ENCODE measurements around the gene ABHD18.
"Not testable (repeated sequence)": the region's sequence is repeated elsewhere in the genome, so short reads cannot be mapped to it uniquely, and the experiment has no call there.

The ABHD18 gene

DNA sequence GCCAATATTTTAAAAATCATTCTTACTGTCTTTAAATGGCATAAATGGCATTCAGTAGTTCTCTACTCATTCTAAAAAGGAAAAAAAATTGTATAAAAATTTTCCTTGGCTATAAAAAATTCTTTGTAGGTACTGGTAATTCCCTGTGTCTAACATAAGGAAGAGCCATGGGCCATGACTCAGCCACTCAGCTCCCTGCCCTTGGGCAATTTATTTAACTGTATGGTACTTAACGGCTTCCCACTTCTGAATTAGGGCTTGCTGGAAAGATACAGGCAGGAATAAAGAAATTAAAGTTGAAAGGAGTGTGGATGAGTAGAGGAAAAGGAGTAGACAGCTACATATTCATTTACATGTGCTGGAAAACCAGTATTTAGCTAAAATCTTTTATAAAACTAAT is 30.6 kb downstream of the ABHD18 start:
- DNase-seq: peak; percentile 15

DNA sequence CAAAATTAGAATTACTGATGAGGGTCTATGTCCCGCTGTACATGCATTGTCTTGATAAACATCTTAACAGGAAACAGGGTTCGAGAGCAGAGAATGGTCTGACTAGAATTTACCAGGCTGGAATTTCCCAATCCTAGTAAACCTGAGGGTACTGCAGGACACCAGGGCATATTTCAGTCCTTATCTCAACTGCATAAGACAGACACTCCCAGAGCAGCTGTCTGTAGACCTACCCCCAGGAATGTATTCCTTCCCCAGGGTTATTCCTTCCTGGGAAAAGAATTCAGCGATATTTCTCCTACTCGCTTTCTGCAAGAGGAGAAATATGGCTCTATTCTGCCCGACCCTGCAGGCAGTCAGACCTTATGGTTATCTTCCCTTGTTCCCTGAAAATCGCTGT is 31.3 kb downstream of the ABHD18 start:
- not testable (repeated sequence) for DNase-seq

DNA sequence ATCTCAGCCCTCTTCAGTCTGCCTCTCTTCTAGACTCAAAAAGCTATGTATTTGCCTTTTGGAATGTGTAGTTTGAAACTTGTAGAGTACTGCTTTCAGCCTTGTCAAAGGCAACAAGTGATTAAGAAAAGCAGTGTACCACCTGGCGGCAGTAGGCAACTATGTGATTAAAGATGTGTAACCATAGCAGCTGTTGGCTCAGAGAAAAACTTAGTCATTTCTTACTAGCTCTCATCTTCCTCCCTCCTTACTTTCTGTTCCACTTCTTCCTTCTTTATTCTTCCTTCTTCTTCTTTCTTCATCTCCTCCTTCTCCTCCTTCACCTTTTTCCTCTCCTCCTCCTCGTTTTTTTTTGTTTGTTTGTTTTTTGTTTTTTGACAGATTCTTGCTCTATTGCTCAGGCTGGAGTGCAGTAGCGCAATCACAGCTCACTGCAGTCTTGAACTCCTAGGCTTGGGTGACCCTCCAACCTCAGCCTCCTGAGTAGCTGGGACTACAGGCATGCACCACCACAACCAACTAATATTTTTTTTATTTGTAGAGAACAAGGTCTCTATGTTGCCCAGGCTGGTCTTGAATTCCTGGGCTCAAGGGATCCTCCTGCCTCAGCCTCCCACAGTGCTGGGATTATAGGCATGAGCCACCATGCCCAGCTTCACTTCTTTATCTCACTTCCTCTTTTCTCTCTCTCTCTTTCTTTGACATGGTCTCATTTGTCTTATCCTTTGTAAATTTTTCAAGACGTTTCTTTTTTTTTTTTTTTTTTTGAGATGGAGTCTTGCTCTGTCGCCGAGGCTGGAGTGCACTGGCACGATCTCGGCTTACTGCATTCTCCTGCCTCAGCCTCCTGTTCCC is 32.6 kb downstream of the ABHD18 start:
- DNase-seq: peak; percentile 66

DNA sequence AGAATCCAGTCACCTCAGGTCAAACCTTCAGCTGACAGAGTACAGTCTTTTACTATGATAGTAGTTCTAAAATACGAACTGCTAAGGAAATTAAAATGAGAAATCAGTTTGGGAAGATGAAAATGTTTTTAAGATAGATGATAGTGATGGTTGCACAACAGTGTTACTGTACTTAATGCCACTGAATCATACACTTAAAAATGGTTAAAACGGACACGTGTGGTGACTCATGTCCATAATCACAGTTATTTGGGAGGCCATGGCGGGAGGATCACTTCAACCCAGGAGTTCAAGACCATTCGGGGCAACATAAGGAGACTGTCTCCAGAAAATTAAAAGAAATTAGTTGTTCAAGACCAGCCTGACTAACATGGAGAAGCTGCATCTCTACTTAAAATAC is 41.4 kb downstream of the ABHD18 start:
- no peak for DNase-seq

DNA sequence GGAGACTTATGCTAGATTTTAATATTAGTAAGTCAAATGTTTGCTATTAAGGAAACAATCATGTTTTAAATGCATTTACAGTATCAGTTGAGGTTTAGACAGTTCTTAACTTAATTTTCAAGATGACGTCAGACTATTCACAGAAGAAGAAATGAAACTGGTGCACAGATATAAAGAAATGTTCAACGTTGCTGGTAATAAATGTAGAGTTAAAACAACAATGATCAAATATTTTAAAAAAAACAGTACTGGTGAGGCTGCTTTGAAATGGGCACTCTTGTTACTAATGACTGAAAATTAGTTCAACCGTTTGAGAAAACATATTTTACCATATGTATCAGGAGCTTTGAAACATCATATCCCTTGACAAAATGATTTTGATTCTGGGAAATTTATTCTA is 44.2 kb downstream of the ABHD18 start:
- DNase-seq: peak; percentile 43

DNA sequence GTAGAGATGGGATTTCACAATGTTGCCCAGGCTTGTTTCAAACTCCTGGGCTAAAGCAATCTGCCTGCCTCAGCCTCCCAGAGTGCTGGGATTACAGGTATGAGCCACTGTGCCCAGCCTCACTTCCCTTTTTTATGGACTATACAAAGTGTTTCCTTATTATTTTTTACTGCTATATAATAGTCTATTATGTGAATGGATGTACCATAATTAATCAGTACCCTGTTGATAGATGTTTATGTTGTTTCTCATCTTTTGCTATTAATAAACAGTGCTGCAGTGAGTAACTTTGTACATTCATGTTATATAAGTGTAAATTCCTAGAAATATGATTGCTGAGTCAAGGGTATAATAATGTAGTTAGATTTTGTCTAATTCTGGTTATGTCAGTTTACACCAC is 60.1 kb downstream of the ABHD18 start:
- DNase-seq: no peak

DNA sequence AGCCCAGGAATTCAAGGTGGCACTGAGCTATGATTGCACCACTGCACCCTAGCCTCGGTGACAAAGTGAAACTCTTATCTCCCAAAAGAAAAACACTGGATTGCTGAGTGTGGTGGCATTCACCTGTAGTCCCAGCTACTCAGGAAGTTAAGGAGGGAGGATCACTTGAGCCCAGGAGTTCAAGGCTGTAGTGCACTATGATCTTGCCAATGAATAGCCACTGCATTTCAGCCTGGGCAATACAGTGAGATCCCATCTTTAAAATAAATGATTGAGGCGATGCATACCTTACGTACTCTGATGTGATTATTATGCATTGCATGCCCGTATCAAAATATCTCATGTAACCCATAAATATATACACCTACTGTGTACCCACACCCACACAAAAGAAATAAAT is 64.7 kb downstream of the ABHD18 start:
- DNase-seq: no peak

DNA sequence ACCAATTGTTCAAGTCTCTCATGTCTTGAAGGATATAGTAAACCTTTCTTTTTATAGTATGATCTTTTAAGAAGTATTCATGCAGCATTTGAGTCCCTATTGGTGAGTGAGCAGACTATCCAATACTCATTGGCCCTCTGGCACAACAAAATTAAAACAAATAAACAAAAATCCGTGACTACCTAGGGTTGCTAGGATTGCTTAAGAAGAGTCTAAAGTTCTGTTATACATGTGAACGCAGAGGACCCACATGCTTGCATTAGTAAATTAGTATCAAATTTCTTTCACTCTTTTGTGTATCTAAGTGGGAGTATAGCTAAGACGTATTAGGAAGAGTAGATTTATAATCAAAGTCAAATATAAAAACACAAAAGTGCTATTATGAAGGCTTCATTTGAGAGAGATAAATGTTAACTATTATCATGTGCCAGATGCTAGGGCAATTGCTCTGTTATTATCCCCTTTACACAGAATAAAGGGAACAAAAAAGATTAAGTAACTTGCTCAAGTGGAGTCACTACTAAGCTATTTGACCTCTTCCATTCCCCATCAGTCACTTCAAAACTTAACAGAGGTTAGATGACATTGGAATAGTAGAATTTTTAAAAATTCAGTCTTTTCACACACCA is 66.7 kb downstream of the ABHD18 start:
- no peak for DNase-seq

DNA sequence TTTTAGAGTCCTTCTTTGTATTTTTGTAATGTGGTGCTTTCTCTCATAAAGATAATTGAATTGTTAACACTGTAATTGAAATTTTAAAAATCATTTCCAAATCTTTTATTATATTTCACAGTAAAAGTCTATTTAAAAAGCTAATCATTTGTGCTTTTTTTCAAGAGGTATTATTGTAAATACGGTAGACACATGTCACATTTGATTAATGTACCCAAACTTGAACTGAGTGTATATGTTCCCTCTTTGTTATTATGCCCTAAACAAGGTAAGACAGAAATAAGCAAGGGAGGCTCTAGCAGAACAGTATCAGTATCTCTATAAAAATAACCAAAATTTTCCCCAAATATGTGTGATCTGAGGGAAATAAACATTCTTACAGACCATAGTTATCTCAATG is 74.4 kb downstream of the ABHD18 start:
- DNase-seq: no peak

DNA sequence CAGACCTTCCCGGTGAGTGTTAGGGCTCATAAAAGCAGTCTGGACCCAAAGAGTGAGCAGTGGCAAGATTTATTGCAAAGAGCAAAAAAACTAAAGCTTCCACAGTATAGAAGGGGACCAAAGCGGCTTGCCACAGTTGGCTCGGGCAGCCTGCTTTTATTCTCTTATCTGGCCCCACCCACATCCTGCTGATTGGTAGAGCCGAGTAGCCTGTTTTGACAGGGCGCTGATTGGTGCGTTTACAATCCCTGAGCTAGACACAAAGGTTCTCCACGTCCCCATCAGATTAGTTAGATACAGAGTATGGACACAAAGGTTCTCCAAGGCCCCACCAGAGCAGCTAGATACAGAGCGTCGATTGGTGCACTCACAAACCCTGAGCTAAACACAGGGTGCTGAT is 81.8 kb downstream of the ABHD18 start:
- not testable (repeated sequence) for DNase-seq

DNA sequence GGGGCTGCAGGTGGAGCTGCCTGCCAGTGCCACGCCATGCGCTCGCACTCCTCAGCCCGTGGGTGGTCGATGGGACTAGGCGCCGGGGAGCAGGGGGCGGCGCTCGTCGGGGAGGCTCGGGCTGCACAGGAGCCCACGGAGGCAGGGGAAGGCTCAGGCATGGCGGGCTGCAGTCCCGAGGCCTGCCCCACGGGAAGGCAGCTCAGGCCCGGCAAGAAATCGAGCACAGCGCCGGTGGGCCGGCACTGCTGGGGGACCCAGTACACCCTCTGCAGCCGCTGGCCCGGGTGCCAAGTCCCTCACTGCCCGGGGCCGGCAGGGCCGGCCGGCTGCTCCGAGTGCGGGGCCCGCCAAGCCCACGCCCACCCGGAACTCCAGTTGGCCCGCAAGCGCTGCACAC is 82.3 kb downstream of the ABHD18 start:
- DNase-seq: not testable (repeated sequence)

DNA sequence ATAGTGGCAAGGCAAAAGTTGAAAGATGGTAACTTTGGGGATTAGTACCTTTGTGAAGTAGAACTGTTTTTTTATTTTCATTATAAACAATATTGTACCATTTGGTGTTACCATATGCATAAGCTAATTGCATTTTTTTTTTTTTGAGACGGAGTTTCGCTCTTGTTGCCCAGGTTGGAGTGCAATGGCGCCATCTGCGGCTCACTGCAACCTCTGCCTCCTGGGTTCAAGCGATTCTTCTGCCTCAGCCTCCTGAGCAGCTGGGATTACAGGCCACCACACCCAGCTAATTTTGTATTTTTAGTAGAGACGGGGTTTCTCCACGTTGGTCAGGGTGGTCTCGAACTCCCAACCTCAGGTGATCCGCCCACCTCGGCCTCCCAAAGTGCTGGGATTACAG is 86.0 kb downstream of the ABHD18 start:
- DNase-seq: peak; percentile 9

DNA sequence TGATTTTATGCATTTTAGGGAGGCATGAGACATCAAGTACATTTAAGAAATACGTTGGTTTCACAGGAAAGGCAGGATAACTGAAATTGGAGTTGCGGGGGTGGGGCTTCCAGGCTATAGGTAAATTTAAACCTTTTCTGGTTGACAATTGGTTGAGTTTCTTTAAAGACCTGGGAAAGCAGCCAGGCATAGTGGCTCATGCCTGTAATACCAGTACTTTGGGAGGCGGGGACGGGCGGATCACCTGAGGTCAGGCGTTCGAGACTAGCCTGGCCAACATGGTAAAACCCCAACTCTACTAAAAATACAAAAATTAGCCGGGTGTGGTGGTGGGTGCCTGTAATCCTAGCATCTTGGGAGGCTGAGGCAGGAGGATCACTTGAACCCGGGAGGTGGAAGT is 89.7 kb downstream of the ABHD18 start:
- DNase-seq: not testable (repeated sequence)

DNA sequence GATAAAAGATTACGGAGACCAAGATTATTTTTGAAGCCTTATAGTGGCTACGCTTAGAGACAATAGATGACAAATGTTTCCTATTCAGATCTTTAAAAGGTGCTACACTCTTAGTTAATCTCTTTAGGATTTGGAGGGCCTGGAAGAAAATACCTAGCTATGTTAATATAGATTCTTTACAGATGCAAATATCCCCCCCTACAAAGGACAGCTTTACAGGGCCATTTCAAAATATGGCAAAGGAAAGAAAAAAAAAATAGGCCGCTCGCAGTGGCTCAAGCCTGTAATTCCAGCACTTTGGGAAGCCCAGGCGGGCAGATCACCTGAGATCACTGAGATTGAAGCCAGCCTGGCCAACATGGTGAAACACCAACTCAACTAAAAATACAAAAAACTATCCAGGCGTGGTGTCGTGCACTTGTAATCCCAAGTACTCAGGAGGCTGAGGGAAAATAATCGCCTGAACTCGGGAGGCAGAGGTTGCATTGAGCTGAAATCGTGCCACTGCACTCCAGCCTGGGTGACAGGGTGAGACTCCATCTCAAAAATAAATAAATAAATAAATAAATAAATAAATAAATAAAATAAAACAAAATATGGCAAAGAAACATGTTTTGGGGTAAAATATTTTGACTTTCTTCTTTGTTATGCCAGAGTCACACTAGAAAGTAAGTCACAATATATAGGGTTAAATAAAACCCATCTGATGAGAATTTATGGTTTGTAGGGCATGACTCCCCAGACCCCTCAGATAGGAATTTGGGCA is 90.4 kb downstream of the ABHD18 start:
- not testable (repeated sequence) for DNase-seq

DNA sequence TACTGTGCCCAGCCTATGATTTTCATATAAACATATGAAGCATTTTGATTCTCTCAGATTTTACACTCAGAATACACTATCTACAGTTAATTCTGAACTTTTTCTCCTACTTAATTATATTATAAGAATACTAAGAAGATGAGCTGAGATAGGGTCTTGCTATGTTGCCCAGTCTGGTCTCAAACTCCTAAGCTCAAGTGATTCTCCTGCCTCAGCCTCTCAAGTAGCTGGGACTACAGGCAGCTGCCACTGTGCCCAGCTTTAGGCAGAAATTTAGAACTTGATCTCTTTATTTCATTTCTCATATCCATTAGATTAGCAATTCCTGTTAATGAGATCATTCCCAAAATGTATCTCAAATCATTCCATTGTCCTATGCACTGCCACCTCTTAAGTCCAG is 91.2 kb downstream of the ABHD18 start:
- no peak for DNase-seq

DNA sequence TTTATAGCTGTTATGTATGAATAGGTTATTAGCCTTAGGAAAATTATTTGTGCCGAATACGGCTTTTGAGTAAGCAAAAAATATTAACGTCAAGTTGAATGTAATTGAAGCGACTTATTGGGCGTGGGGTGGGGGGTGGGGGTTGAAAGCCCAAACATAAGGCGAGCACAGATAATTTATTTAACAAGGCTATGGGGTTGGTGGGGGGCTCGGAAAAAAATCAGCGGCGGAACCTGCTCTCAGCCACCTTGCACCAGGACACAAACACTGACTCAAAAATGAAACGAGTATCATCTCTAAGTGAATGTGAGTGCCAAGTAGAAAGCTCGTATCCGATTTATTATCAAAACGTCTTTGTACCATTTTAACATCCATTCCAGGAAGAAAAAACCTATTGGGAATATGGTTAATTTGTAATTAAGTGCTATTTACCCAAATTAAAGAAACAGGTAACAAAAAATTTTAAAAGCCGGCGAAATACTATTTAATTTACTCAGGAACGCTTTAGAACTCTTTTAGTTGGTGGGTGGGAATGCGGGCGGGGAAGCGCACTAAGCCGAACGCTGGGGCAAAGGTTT is 95.0 kb downstream of the ABHD18 start:
- peak; percentile 8 for DNase-seq

DNA sequence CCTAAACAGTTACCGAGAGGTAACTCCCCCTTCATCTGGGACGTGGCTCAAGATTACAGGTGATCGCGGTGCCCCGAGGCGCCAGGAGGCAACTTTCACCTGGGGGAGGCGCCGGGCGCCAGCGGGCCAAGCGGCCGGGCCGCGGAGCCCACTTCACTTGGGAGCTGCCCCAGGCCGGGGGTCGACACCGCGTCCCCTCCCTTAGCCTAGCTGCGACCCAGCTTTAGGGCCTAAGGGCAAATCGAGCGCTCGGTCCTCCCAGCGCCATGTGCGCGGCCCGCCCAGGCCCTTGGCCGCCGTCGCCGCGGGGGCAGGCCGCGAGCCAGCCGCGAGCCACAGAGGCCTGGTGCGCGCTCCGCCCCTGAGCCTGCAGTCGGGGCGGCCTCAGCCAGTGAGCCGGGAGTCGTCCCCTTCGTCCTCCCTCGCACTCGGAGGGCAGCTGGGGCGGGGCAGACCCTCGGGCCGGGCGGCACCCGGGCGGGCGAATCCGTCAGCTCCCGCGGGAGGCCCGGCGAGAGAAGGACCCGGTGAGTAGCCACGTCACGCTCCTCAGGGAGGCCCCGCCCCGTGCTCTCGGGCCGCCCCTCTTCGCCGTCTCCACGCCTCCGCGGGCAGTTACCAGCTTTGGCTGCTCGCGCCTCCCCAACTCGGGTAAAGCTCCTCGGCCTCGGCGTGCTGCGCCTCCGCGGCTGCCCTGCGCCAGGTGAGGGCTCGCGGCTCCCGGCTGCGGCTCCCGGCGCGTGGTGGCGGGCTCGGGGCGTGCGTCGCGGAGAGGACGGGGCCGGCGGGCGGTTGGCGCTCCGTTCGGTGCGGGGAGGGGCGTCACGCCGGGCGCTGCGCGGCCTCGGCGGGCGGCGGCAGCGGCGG is 95.7 kb downstream of the ABHD18 start, which contains the start of gene LARP1B:
Gene LARP1B, plus strand, starts transcription at position 614 of the 867 bp plus-strand sequence. CDS start 13,640 bp downstream, outside the sequence.
- DNase-seq: peak; percentile 98

DNA sequence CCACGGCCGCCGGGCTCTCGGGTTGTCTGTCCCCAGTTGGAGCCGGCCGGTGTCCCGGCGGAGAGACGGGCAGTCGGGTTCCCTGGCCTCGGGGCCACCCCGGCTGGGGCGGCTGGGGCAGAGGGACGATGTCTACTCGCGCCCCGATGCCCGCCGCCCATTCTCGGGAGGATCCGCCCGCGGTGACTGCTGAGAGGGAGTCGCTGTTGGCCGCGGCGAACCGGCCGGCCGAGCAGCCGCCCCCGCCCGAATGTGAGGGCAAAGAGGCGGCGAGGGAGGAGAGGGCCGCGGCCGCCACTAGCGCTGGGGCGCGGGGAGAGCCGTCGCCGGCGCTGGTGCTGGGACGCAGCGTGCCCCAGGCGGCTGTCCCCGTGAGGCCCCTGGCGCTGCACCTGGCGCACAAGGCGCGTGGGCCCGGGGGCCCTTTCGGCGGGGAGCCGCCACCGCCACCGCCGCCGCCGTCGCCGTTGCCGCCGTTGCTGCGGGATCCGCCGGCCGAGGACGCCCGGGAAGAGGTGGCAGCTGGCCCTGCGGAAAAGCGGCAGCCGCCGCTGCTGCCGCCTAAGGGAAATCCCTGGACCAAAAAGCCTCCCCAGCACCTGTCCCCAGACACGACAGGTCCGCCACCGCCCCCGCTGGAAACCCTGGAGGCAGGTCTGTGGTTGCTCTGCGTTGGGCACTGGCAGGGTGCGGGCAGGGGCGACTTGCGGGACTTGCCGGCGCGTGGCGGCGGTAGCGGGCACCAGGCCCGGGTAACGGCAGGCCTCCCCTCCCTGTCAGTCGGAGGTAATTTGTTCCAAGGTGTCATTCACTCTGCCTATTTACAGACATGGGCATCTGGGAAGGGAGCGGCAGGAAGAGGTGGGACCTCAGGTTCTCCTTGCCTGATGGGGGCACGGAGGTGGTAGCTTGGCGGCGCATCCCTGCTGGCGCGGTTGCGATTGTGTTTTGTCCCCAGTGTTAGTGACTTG is 96.6 kb downstream of the ABHD18 start:
- peak; percentile 55 for DNase-seq

DNA sequence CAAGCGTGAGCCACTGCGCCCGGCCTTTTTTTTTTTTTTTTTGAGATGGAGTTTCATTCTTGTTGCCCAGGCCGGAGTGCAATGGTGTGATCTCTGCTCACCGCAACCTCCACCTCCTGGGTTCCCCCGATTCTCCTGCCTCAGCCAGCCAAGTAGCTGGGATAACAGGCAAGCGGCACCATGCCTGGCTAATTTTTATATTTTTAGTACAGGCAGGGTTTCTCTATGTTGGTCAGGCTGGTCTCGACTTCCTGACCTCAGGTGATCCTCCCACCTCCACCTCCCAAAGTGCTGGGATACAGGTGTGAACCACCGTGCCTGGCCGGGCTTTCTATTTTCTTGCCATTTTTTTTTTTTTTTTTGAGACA is 101.2 kb downstream of the ABHD18 start:
- not testable (repeated sequence) for DNase-seq

DNA sequence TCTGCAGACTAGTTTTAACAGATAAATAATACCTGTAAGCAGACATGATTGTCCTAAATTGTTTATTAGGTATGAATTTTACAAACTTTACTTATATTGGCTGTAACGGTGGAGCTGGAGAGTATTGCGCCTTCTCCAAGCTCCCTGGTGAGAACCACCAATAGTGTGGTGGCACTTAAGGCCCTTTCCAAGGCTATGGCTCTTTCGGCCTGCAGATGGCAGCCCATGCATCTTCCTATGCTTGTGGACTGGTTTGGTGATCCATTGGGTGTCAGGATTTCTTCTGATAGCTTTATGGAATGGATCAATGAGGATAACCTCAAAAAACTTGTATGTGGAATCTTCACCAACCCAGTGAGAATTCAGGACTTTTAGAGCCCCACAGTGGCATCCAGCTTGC is 103.7 kb downstream of the ABHD18 start:
- DNase-seq: peak; percentile 12

DNA sequence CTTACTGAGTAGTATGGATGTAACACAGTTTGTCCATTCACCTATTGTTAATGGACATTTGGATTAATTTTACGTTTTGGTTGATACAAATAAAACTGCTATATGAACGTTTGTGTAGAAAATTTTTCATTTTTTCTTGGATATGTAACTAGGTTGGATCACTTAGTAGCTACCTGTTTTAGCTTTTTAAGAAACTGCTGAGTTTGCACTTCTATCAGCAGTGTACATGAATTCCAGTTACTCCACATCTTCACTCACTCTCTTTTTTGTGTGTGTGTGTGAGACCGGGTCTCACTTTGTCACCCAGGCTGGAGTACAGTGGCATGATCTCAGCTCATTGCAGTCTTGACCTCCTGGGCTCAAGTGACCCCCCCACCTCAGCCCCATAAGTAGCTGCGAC is 111.3 kb downstream of the ABHD18 start:
- no peak for DNase-seq

Measured in suppressor macrophage treated with lipopolysaccharide for 4 hours (primary cell).